ENCODE measurements around the gene BCL7C.

DNA sequence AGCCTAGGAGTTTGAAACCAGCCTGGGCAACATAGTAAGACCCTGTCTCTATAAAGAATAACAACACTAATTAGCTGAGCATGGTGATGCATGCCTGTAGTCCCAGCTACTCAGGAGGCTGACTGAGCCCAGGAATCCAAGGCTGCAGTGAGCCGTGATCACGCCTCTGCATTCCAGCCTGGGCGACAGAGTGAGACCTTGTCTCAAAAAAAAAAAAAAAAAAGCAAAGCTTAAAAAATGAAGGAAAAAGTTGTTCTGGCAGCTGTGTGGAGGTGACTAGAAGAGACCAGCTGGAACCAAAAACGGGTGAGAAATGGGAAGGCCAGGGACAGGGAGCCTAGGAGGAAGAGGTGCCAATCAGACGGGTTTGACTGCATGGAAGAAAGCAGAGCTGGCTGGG lies 4.2 kb downstream of the BCL7C start:
- TF ChIP-seq, protein P1, sequence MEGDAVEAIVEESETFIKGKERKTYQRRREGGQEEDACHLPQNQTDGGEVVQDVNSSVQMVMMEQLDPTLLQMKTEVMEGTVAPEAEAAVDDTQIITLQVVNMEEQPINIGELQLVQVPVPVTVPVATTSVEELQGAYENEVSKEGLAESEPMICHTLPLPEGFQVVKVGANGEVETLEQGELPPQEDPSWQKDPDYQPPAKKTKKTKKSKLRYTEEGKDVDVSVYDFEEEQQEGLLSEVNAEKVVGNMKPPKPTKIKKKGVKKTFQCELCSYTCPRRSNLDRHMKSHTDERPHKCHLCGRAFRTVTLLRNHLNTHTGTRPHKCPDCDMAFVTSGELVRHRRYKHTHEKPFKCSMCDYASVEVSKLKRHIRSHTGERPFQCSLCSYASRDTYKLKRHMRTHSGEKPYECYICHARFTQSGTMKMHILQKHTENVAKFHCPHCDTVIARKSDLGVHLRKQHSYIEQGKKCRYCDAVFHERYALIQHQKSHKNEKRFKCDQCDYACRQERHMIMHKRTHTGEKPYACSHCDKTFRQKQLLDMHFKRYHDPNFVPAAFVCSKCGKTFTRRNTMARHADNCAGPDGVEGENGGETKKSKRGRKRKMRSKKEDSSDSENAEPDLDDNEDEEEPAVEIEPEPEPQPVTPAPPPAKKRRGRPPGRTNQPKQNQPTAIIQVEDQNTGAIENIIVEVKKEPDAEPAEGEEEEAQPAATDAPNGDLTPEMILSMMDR (conservative IDR thresholded peaks at IDR 0.05): no peak
- TF ChIP-seq ZFX (IDR thresholded peaks at IDR 0.05): no peak

Data from C4-2B (cell line).